Omental fat pad (tissue), 4 donors: Measurements from ENCODE around the gene C2CD2L. TPM values are rescaled to one million over a fixed set of nuclear protein-coding genes. Genes with fewer than 3 reads are reported as not detected.

Source experiments
- ATAC-seq: fragments of 150-250 bp; one replicate; pipeline ENCODE4 v1.9.1; 2016; ENCODE audit warnings: mild to moderate bottlenecking, moderate library complexity; ENCODE audit not compliant: low FRiP score
- DNase-seq: peaks from one replicate; pipeline ENCODE4 v3.0.0-alpha.2; 2019; ENCODE audit warnings: low spot score
- CTCF ChIP-seq, 3 donors: fragments of 450-650 bp; IDR thresholded peaks; one replicate each; pipeline ENCODE4 v1.5.1; 2016 to 2017; ENCODE audit warnings: antibody characterized with exemption in 3 of 3, mild to moderate bottlenecking in 3 of 3, moderate library complexity in 2 of 3
- total RNA-seq, 4 donors: library from RNA; depleted of rRNA; stranded (reverse); fragments of >200 nt; gene quantifications; one replicate each; pipeline ENCODE4 v1.1.0, GENCODE V29; 2016

Gene C2CD2L
- total RNA-seq, 4 donors from 2014 or later = 8.2 to 10.7 (median 9.0) TPM

- no peak for TF ChIP-seq CTCF (IDR thresholded peaks at IDR 0.05)
- DNase-seq (no peak), ATAC-seq (no peak)
Observed at GRCh38 chr11:119103793-119104192, 3.4 kb upstream of the C2CD2L start.

GRCh38 chr11:119107538-119108145 is 498 bp downstream of the C2CD2L start:
- DNase-seq = no peak
- peak; percentile 15 for ATAC-seq
- TF ChIP-seq CTCF (IDR thresholded peaks at IDR 0.05) = no peak

GRCh38 chr11:119108146-119108856 is 1.2 kb downstream of the C2CD2L start:
- no peak for TF ChIP-seq CTCF (IDR thresholded peaks at IDR 0.05)
- no peak for DNase-seq
- ATAC-seq = no peak

GRCh38 chr11:119108857-119109221 is 1.7 kb downstream of the C2CD2L start:
- no peak for TF ChIP-seq CTCF (IDR thresholded peaks at IDR 0.05)
- DNase-seq (no peak), ATAC-seq (no peak)

GRCh38 chr11:119109843-119110242 is 2.7 kb downstream of the C2CD2L start:
- ATAC-seq = no peak
- no peak for TF ChIP-seq CTCF (IDR thresholded peaks at IDR 0.05)
- no peak for DNase-seq

GRCh38 chr11:119110439-119110838 is 3.3 kb downstream of the C2CD2L start:
- no peak for TF ChIP-seq CTCF (IDR thresholded peaks at IDR 0.05)
- no peak for ATAC-seq
- DNase-seq = no peak

- no peak for TF ChIP-seq CTCF (IDR thresholded peaks at IDR 0.05)
- DNase-seq (no peak), ATAC-seq (no peak)
Observed at GRCh38 chr11:119111361-119111925, 4.3 kb downstream of the C2CD2L start.
